Stimulated activated CD8-positive, alpha-beta memory T cell treated with anti-CD3 and anti-CD28 coated beads, Interleukin-12 subunit alpha, Interleukin-12 subunit beta, amount 100 ng/mL, for 1 hour (primary cell): ENCODE data around the gene CABCOCO1.
"Not testable (repeated sequence)": the region's sequence is repeated elsewhere in the genome, so short reads cannot be mapped to it uniquely, and the experiment has no call there.

Source experiments
- DNase-seq: peaks from one replicate; pipeline ENCODE4 v3.0.0-alpha.2; 2020; ENCODE audit warnings: low read depth

The CABCOCO1 gene

GRCh38 chr10:61643316-61643751 lies 19.4 kb upstream of the CABCOCO1 start:
- no peak for DNase-seq

DNA sequence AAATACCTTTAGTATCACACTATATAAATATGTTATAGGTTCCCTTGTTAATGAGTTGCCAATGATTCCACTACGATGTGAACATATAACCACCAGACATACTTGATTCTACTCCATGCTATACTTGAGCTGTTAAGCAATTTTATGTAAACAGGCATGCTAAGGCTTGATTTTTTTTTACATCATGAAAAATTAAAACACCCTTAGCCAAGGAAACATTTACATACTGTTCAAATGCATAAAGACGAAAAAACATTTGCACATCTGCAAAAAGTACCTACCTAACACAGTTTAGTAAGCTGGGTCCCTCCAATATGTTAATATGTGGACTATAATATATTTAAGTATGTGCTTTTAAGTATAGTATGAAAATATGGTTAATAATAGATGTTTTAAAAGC lies 9.0 kb upstream of the CABCOCO1 start:
- no peak for DNase-seq

DNA sequence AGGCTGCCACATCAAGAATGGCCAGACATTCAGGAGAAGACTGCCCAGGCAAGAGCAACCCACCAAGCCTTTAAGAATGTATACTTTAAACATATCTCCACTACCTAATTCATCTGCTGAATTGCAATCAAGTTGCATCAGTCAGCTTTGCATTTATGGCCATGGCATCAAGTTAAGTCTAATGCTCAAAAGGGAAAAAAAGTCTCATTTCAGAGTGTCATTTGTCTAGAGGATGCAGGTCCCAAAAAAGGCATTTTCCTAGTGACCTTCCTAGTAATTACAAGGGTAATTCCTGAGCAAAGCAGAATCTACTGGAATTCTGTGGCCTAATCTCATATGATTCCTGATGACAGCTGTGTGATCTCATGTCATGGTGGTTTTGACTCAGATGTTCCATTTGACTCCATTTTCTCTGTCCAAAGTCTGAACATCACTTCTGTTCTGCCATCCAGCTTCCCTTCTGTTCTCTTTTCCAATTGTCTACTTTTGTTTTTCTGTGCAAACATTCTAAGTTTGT lies 7.3 kb upstream of the CABCOCO1 start:
- DNase-seq, result no peak

DNA sequence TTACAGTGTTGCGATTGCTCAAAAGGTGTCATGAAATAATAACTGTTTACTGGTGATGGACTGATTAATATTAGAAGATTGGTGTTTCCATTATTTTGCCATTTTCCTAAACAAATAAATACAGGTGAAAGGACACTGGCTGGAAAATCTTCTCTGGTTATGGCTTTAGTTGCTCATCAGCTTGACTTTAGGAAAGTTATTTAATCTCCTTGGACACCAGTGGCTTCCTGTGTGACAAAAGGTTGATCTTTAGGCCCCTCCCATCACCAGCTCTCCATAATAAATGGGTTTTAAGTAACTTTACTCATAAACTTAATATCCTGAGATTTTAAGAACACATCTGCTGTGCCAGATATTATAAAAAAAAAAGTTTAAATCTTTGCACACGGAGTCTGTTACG lies 737 bp downstream of the CABCOCO1 start:
- DNase-seq, result no peak

GRCh38 chr10:61664985-61665384 lies 2.3 kb downstream of the CABCOCO1 start:
- DNase-seq, result no peak

DNA sequence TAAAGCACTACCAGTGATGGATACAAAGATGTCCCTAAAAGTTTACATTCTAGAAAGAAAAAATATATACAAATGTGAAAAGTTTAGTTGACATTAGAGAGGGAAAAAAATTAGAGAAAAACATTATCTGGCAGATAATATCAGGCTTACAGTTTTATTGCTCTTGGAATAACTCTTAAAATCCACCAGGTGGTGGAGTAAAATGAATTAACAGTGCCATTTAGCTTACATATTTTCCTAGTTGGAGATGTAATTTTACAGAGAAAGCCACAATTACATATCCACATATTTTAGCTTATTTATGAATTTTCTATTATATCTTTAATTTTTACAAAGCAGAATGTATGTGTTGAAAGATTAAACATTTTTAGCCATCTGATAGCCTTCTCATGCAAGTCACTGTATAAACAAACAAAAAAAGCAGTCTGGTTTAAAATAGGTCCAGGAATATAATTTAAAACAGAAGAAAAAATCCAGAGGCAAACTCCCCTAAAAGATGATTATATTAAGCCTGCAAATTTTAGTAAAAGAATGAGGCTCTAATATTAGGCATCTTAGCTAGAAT lies 6.5 kb downstream of the CABCOCO1 start:
- no peak for DNase-seq

GRCh38 chr10:61669849-61670248 lies 7.1 kb downstream of the CABCOCO1 start:
- no peak for DNase-seq

DNA sequence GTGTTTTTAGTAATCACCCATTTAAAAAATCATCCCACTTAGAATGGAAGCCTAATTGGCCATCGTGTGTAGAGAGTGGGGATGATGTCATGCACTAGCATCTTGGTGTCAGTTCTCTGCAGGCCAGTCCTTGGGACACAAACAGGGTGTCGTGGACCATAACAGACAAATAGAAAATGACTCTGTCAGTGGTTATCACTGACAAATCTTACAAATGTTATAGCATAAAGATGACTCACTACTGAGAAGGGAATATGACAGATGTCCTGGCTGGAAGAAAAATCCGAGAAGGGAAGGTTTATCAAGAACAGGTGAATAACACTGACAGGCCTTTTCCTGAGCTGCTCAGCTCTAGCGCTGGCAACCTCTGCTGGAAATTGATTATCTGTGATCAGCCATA lies 10.6 kb downstream of the CABCOCO1 start:
- DNase-seq, result no peak

- no peak for DNase-seq
These were observed 19.6 kb downstream of the CABCOCO1 start for GRCh38 chr10:61682323-61682722.

- no peak for DNase-seq
These were observed 20.6 kb downstream of the CABCOCO1 start for GRCh38 chr10:61683319-61683718.

DNA sequence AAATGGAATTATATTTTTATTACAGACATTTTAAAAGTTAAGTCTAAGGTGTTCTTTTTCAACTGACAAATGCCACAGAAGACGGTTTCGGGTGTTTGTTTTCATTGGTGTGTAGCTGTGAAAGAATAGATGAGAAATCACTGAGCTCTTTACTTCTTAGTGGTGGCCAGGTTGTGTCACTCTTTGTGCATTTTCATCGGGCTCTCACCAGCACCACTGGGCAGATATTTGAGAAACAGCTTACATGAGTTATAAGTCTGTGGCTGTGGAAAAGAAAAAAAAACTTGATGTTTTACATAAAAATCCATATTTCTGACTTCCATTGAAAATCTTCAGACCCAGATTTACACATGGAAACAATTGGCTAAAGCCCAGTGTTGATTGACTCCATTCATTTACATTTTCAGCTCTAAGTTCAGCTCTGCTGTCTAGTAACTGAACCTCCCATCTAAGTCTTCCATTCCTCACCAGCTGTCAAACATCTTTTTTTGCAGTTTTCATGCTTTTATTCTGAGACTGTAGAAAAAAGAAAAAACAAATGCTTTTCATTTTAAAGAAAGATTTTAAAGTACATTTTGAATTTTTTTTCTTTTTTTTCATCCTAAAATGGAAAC lies 22.3 kb downstream of the CABCOCO1 start:
- DNase-seq, result no peak

- DNase-seq, result no peak
These were observed 26.0 kb downstream of the CABCOCO1 start for GRCh38 chr10:61688551-61689308.

GRCh38 chr10:61691667-61692066 lies 28.9 kb downstream of the CABCOCO1 start:
- DNase-seq, result not testable (repeated sequence)

DNA sequence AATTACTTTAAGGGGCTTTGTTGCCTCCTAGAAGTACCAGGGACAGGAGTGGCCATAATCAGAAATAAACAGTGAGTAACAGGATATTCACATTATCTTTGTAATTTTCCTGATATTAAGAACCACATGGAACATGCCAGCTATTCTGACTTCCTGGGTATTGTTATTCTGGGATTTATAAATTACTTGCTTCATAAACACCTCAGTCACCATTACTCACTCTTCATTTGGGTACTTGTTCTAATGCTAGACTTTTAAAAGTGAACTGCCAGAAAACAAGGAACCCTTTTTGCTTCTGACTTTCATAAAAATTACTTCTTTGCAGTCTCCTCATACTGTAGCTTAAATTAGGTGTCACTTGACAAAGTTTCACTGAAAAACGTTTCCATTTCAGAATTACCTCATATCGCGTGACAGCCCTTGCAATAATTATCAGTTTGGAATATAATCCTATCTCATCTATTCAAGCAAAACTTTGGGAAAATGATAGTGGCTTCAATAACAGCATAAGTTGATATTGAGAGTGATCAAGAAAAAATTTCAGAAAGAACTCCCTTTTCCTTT lies 29.8 kb downstream of the CABCOCO1 start:
- DNase-seq, result no peak

DNA sequence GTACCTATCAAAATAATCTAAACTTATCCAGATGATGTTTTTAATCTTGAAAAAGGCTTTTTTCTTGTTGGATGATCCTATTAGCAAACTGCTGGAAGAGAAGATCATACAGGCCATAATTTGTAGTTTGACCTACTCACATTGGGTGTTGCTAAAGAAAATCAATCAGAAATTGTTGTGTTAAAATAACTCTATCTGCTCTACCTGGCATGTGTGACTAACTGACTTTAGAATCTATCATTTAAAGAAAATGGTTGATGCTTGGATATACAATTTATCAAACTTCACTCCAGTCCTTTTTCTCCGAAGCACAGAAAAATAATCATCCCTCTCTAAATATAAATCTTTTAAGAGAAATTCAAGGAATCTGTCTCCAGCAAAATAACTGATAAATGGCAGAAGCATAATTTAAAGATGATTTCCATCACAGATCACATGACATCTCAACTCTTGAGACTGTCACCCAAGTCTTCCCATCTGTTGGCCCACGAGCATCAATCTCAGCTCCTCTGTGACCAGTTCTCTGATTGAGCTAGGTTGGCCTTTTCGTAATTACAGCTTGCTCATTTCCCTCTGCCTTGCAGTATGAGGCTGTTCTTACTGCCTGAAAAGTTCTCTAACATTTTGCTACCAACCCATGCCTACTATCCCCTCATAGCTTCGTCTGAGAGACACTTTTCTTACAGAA lies 36.4 kb downstream of the CABCOCO1 start:
- no peak for DNase-seq

GRCh38 chr10:61701055-61701705 lies 38.5 kb downstream of the CABCOCO1 start:
- DNase-seq, result no peak

DNA sequence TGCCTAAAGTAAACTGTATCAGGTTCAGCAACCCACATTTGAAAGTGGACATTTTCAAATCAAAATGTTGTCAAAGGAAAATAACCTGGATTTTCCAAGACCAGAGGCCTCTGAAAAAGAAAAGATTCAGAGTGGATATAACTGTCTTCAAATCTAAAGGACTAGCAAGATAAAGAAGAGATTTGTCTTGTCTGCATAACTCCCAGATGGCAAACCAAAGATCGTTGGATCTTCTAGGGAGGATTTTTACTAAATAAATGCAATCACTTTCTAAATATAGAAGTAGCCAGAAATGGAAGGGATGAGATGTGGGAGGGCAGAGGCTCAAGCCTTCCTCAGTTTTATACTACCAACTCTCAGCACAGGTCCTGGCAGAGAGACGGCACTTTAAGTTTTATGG lies 39.0 kb downstream of the CABCOCO1 start:
- DNase-seq, result no peak

DNA sequence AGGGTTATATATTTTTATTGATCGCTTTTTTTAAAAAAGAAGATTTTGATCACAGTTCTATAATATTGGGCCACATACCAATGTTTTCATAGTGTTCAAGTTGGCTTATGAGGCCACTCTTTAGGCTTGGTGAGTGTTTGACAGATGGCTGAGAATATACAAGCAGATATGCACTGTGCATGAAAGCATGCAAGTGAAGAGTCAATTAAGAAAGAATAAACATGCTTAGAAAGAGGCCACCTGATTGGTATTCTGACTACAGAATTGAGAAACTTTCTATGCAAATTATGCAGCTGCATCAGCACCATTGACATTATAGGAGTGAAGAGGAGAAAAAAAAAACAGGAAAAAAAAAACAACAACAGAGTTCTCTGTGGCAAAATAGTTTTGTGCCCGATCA lies 39.9 kb downstream of the CABCOCO1 start:
- DNase-seq, result no peak

DNA sequence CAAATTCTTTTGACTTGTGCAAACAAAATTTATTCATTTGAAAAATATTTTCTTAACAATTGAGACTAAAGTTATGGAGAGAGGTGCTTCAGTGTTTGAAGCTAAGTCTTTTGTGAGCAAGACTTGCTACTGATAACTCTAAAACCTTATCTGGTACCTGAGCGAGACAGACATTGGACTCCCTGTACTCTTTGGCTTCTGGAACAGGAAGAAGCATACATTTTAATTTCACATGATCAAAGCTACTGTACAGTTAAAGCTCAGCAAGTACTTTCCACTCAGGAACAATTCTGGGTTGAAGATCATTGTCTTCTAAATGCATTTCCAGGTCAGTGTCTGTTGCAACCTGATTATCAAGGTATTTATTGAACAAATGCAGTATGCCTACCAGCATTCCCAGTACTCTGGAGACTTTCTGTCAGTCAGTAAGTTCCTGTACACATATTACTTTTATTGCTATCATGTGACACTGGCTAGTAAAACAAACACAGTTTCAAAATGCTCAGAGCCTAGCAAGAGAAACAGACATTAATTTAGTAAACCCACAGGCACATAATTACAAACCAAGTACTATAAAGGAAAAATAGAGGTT lies 42.4 kb downstream of the CABCOCO1 start:
- no peak for DNase-seq

DNA sequence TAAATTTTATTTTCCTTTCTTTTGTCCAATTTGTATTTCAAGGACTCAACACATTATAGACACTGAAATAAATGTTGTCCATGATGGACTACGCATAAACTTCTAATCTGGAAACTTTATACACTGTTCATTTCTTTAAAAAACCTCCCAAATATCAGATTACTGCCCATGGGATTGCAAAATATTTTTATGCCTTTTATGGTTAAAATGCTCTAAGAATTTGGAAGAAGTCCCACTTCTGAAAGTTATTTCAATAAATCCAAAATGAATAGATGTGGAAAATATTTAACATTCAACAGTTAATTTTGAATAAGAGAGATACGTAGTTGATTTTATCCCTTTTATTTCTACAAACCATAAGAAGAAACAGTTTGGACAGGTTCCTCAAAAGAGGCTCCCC lies 46.1 kb downstream of the CABCOCO1 start:
- no peak for DNase-seq

DNA sequence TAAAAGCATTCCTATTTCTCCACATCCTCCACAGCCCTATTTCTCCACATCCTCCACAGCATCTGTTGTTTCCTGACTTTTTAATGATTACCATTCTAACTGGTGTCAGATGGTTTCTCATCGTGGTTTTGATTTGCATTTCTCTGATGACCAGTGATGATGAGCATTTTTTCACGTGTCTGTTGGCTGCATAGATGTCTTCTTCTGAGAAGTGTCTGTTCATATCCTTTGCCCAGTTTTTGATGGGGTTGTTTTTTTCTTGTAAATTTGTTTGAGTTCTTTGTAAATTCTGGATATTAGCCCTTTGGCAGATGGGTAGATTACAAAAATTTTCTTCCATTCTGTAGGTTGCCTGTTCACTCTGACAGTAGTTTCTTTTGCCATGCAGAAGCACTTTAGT lies 49.4 kb downstream of the CABCOCO1 start:
- not testable (repeated sequence) for DNase-seq
